ENCODE measurements around the gene PLCL2.

DNA sequence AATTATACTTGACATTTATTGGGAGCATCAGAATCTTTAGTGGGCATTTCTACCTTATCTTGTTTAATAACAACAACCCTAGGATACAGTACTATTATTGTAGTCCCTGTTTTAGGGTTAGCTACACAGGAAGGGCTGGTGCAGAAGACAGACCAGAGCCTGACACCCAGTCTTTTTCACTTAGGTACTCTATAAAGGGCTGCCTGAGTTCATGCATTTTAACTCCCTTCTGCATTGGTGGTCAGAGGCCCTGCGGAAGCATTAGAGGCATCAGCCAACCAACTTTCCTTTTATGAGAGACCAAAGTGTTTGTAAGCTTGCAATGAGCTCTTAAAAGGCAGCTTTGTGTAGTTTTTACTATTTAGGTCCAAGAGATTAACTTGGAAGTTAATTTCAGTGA is 105.4 kb downstream of the PLCL2 start:
- TF ChIP-seq, protein P1, sequence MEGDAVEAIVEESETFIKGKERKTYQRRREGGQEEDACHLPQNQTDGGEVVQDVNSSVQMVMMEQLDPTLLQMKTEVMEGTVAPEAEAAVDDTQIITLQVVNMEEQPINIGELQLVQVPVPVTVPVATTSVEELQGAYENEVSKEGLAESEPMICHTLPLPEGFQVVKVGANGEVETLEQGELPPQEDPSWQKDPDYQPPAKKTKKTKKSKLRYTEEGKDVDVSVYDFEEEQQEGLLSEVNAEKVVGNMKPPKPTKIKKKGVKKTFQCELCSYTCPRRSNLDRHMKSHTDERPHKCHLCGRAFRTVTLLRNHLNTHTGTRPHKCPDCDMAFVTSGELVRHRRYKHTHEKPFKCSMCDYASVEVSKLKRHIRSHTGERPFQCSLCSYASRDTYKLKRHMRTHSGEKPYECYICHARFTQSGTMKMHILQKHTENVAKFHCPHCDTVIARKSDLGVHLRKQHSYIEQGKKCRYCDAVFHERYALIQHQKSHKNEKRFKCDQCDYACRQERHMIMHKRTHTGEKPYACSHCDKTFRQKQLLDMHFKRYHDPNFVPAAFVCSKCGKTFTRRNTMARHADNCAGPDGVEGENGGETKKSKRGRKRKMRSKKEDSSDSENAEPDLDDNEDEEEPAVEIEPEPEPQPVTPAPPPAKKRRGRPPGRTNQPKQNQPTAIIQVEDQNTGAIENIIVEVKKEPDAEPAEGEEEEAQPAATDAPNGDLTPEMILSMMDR (IDR thresholded peaks at IDR 0.05; ENCODE audit: low read depth, low read length) = no peak
- TF ChIP-seq POLR2A (IDR thresholded peaks at IDR 0.05; ENCODE audit: extremely low read depth, insufficient read length) = no peak
- TF ChIP-seq, protein P2, sequence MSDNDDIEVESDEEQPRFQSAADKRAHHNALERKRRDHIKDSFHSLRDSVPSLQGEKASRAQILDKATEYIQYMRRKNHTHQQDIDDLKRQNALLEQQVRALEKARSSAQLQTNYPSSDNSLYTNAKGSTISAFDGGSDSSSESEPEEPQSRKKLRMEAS (IDR thresholded peaks at IDR 0.05; ENCODE audit: low read depth, low read length) = no peak

All from NB4 (cell line).